Mucosa of rectum (tissue), 2 donors: ENCODE data around the gene DOCK1.

Experiments
- H3K27ac ChIP-seq, 2 donors: one replicate each; pipeline ENCODE4 v1.7.0; 2013; ENCODE audit warnings: inconsistent platforms in 2 of 2, low read depth in 2 of 2, low read length in 2 of 2
- H3K27me3 ChIP-seq, 2 donors: one replicate each; pipeline ENCODE4 v1.7.0; 2013; ENCODE audit warnings: low read length in 2 of 2; ENCODE audit not compliant: control insufficient read depth in 2 of 2, insufficient read depth in 2 of 2
- H3K36me3 ChIP-seq, 2 donors: one replicate each; pipeline ENCODE4 v1.7.0; 2013; ENCODE audit warnings: low read length in 2 of 2; ENCODE audit not compliant: control insufficient read depth in 2 of 2, insufficient read depth in 2 of 2
- H3K4me1 ChIP-seq, 2 donors: one replicate each; pipeline ENCODE4 v1.7.0; 2013; ENCODE audit warnings: low read length in 2 of 2, mild to moderate bottlenecking in 1 of 2; ENCODE audit not compliant: control insufficient read depth in 2 of 2, insufficient read depth in 2 of 2
- H3K4me3 ChIP-seq, 2 donors: one replicate each; pipeline ENCODE4 v1.7.0; 2013; ENCODE audit warnings: low read length in 2 of 2
- H3K9ac ChIP-seq, 2 donors: one replicate each; pipeline ENCODE4 v1.7.0; 2013; ENCODE audit warnings: low read length in 2 of 2, low read depth in 1 of 2, mild to moderate bottlenecking in 1 of 2
- H3K9me3 ChIP-seq, 2 donors: one replicate each; pipeline ENCODE4 v1.7.0; 2013; ENCODE audit warnings: low read length in 2 of 2; ENCODE audit not compliant: control insufficient read depth in 2 of 2
- donor health status: healthy.
- donor health status: Normal muscosa, but diverticular disease.

The DOCK1 gene

GRCh38 chr10:127013691-127014473 lies 108.7 kb downstream of the DOCK1 start:
- peak overlapping the region; percentile 87 to 94 for H3K27ac ChIP-seq
- H3K9ac ChIP-seq: peak overlapping the region; percentile 9 to 39
- H3K36me3 ChIP-seq: peaks cover 15 to 26% of the 10 kb centered on the region in 2 donors
- no peaks in the 10 kb centered on the region for H3K9me3 ChIP-seq
- H3K4me3 ChIP-seq: peak overlapping the region; percentile 4 to 57
- no peaks in the 10 kb centered on the region for H3K27me3 ChIP-seq
- peaks cover 12 to 19% of the 10 kb centered on the region in 2 donors for H3K4me1 ChIP-seq

- Histone ChIP-seq H3K4me1 (peaks cover 12 to 19% of the 10 kb centered on the region in 2 donors), H3K9ac (no peak overlapping the region), H3K27me3 (no peaks in the 10 kb centered on the region), H3K4me3 (no peak overlapping the region), H3K36me3 (peaks cover 16 to 26% of the 10 kb centered on the region in 2 donors), H3K27ac (no peak overlapping the region), H3K9me3 (no peaks in the 10 kb centered on the region)
Measured at GRCh38 chr10:127014671-127015070, 109.4 kb downstream of the DOCK1 start.

- Histone ChIP-seq H3K36me3 (peaks cover 16 to 23% of the 10 kb centered on the region in 2 donors), H3K9ac (no peak overlapping the region), H3K4me3 (no peak overlapping the region), H3K4me1 (peaks cover 12 to 19% of the 10 kb centered on the region in 2 donors), H3K27me3 (no peaks in the 10 kb centered on the region), H3K27ac (no peak overlapping the region), H3K9me3 (no peaks in the 10 kb centered on the region)
Measured at GRCh38 chr10:127015373-127015772, 110.1 kb downstream of the DOCK1 start.

GRCh38 chr10:127016331-127016730 lies 111.1 kb downstream of the DOCK1 start:
- Histone ChIP-seq H3K27me3 (no peaks in the 10 kb centered on the region), H3K9ac (no peak overlapping the region), H3K9me3 (no peaks in the 10 kb centered on the region), H3K4me3 (no peak overlapping the region), H3K27ac (no peak overlapping the region), H3K4me1 (peaks cover 12 to 19% of the 10 kb centered on the region in 2 donors), H3K36me3 (peaks cover 16 to 19% of the 10 kb centered on the region in 2 donors)

- no peak overlapping the region for H3K4me3 ChIP-seq
- no peaks in the 10 kb centered on the region for H3K27me3 ChIP-seq
- H3K9ac ChIP-seq: no peak overlapping the region
- H3K4me1 ChIP-seq: peaks cover 7 to 11% of the 10 kb centered on the region in 2 donors
- H3K27ac ChIP-seq: no peak overlapping the region
- peaks cover 16 to 19% of the 10 kb centered on the region in 2 donors for H3K36me3 ChIP-seq
- H3K9me3 ChIP-seq: no peaks in the 10 kb centered on the region
Measured at GRCh38 chr10:127017541-127018297, 112.5 kb downstream of the DOCK1 start.

GRCh38 chr10:127018298-127018650 lies 113.0 kb downstream of the DOCK1 start:
- no peak overlapping the region for H3K4me3 ChIP-seq
- H3K9me3 ChIP-seq: no peaks in the 10 kb centered on the region
- H3K27me3 ChIP-seq: no peaks in the 10 kb centered on the region
- peaks cover 18 to 23% of the 10 kb centered on the region in 2 donors for H3K36me3 ChIP-seq
- H3K9ac ChIP-seq: no peak overlapping the region
- H3K4me1 ChIP-seq: peaks cover 7 to 8% of the 10 kb centered on the region in 2 donors
- no peak overlapping the region for H3K27ac ChIP-seq

GRCh38 chr10:127018766-127019165 lies 113.5 kb downstream of the DOCK1 start:
- no peak overlapping the region for H3K9ac ChIP-seq
- H3K27ac ChIP-seq: no peak overlapping the region
- no peaks in the 10 kb centered on the region for H3K27me3 ChIP-seq
- H3K9me3 ChIP-seq: no peaks in the 10 kb centered on the region
- H3K4me3 ChIP-seq: no peak overlapping the region
- peaks cover 4 to 5% of the 10 kb centered on the region in 2 donors for H3K4me1 ChIP-seq
- peaks cover 22 to 23% of the 10 kb centered on the region in 2 donors for H3K36me3 ChIP-seq

- peaks cover 29 to 34% of the 10 kb centered on the region in 2 donors for H3K36me3 ChIP-seq
- H3K4me1 ChIP-seq: peaks cover 0 to 3% of the 10 kb centered on the region in 2 donors
- no peak overlapping the region for H3K4me3 ChIP-seq
- no peak overlapping the region for H3K27ac ChIP-seq
- no peak overlapping the region for H3K9ac ChIP-seq
- no peaks in the 10 kb centered on the region for H3K9me3 ChIP-seq
- no peaks in the 10 kb centered on the region for H3K27me3 ChIP-seq
Measured at GRCh38 chr10:127020260-127020659, 115.0 kb downstream of the DOCK1 start.

- H3K36me3 ChIP-seq: peaks cover 28 to 30% of the 10 kb centered on the region in 2 donors
- peaks cover 0 to 3% of the 10 kb centered on the region in 2 donors for H3K4me1 ChIP-seq
- no peaks in the 10 kb centered on the region for H3K27me3 ChIP-seq
Measured at GRCh38 chr10:127021801-127022200, 116.6 kb downstream of the DOCK1 start.

More at GRCh38 chr10:127021801-127022200, 116.6 kb downstream of the DOCK1 start:
- H3K4me3 ChIP-seq: no peak overlapping the region
- H3K9me3 ChIP-seq: no peaks in the 10 kb centered on the region
- no peak overlapping the region for H3K9ac ChIP-seq
- no peak overlapping the region for H3K27ac ChIP-seq
